Midbrain (tissue), 1 donor: ENCODE results near the gene DAD1.
"Not testable (repeated sequence)": the region's sequence is repeated elsewhere in the genome, so short reads cannot be mapped to it uniquely, and the experiment has no call there.

Experiments
- DNase-seq: peaks from one replicate; lab custom pipeline; 2025; lab: John Stamatoyannopoulos, UW

Gene DAD1

GRCh38 chr14:22598896-22599244, 9.8 kb upstream of the DAD1 start:
- DNase-seq, result peak; percentile 27

GRCh38 chr14:22598099-22598895, 9.3 kb upstream of the DAD1 start, which contains the start of gene ABHD4:
Gene ABHD4, plus strand, starts transcription at chr14:22598300. Its CDS starts 7 bp downstream, at chr14:22598307.
- peak; percentile 86 for DNase-seq

GRCh38 chr14:22597771-22598098, 8.7 kb upstream of the DAD1 start:
- peak; percentile 62 for DNase-seq

DNA sequence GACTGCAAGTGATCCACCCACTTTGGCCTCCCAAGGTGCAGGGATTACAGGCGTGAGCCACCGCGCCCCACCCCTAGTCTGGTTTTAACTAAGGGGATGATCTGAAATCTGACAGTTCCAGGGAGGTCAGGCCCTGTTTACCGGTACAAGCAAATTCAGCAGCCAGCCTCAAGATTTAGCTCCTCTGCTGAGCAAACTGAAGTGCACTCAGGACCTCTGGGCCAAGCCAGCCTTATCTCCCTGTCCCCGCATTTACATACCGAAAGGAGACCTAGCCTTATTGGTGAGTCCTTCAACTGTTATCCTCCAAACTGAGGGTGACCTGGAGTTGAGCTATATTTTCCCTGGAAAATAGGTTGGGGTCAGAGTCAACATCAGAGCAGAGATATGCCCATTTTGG, 8.2 kb upstream of the DAD1 start:
- no peak for DNase-seq

- DNase-seq, result no peak
Observed at GRCh38 chr14:22596354-22596879, 7.4 kb upstream of the DAD1 start.

GRCh38 chr14:22594156-22594716, 5.2 kb upstream of the DAD1 start:
- no peak for DNase-seq

GRCh38 chr14:22593601-22594000, 4.6 kb upstream of the DAD1 start:
- DNase-seq, result no peak

- DNase-seq, result no peak
Observed at GRCh38 chr14:22593189-22593588, 4.2 kb upstream of the DAD1 start.

GRCh38 chr14:22588526-22589095, 413 bp downstream of the DAD1 start:
- DNase-seq, result no peak

DNA sequence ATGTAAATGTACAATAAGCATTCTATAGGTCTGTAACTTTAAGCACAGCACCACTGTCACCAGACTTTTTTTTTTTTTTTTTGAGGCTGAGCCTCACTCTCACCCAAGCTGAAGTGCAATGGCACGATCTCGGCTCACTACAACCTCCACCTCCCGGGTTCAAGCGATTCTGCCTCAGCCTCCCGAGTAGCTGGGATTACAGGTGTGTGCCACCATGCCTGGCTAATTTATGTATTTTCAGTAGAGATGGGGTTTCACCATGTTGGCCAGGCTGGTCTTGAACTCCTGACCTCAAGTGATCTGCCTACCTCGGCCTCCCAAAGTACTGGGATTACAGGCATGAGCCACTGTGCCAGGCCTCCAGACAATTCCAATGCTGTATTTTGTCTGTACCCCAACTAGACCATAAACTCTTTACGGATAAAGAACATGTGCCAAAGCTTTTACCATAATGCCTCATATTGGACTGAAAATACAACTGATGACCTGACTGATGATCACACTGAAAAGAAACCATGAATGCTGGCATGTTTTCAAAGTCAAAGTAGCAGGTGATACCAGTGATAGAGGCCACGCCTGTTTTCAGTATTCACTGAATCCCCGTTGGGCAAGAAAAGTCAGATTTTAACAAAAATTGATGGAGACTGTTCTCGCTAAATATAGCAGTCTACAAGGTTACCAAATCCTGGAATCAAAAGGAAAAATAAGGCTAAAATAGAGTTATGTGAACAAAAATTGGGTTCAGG, 1.2 kb downstream of the DAD1 start:
- DNase-seq, result not testable (repeated sequence)

DNA sequence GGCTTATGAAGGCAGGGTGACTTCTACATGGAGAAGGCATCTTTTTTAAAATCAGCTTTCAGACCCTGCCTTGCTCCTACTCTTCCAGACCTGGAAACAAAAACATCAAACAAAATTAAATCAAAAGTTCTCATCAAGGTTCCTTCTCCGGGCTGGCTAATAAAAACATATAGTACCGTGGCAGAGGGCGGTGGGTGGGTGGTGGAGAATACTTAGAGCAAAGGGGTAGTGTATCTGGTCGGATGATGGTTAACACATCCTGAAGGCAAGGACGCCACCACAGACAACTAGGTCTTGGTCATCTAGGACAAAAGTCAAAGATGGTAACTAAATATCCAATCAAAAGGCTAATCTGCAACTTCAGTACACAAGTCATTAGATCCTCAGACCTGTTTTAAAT, 1.8 kb downstream of the DAD1 start:
- DNase-seq, result no peak

GRCh38 chr14:22583994-22584393, 5.0 kb downstream of the DAD1 start:
- no peak for DNase-seq

DNA sequence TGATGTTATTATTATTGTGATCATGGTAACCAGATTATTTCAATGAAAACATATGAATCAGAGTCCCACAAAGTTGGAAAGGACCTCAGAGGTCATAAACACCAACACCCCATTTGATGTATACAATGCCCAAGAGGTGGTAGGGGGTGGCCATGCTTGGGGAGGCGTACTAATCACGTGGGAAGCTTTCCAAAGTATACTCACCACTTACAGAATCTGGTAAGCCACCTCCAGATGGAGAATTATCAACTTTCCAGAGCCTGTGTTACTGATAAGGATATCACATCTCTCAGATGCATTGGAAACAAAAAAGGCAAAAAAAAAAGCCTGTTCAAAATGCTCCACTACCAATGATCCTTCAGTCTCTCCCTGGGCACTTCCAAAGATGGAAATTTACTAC, 8.4 kb downstream of the DAD1 start:
- DNase-seq, result no peak

DNA sequence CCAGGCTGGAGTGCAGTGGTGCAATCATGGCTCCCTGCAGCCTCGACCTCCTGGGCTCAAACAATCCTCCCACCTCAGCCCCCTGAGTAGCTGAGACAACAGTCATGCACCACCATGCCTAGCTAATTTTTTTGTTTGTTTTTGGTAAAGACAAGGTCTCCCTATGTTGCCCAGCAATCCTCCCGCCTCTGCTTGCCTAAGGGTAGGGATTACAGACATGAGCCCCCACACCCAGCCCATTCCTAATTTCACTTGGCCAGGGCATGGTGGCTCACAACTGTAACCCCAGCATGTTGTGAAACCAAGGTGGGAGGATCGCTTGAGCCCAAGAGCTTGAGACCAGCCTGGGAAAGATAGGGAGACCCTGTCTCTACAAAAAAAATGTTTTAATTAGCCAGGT, 9.1 kb downstream of the DAD1 start:
- DNase-seq, result no peak

GRCh38 chr14:22579236-22579635, 9.8 kb downstream of the DAD1 start:
- DNase-seq, result no peak

- no peak for DNase-seq
Observed at GRCh38 chr14:22577334-22577908, 11.6 kb downstream of the DAD1 start.

GRCh38 chr14:22573804-22574203, 15.2 kb downstream of the DAD1 start:
- no peak for DNase-seq

GRCh38 chr14:22572562-22573058, 16.4 kb downstream of the DAD1 start:
- DNase-seq, result no peak

GRCh38 chr14:22570132-22570949, 18.7 kb downstream of the DAD1 start:
- peak; percentile 87 for DNase-seq

GRCh38 chr14:22569737-22570131, 19.3 kb downstream of the DAD1 start:
- no peak for DNase-seq

- DNase-seq, result no peak
Observed at GRCh38 chr14:22569106-22569736, 19.8 kb downstream of the DAD1 start.
